Measurements from ENCODE around the gene JPH3.

DNA sequence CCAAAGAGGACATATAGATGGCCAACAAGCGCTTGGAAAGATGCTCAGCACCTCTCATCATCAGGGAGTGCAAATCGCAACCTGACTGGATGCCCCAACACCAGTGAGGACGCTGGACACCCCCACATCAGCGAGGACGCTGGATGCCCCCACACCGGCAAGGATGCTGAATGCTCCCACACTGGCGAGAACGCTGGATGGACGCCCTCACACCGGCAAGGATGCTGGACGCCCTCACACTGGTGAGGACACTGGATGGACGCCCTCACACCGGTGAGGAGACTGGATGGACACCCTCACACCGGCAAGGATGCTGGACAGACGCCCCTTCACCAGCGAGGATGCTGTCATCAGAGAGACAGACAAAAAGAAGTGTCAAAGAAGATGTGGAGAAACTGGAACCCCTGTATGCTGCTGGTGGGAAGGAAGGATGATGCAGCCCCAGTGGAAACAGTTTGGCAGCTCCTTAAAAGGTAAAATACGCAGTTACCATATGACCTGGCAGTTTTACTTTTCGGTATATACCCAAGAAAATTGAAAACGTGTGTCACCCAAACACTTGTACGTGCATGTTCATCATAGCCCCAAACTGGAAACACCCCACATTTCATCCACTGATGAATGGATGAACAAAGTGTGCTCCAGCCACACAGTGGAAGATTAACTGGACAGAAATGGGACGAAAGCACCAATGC is 10.1 kb upstream of the JPH3 start:
- TF ChIP-seq, protein P1, sequence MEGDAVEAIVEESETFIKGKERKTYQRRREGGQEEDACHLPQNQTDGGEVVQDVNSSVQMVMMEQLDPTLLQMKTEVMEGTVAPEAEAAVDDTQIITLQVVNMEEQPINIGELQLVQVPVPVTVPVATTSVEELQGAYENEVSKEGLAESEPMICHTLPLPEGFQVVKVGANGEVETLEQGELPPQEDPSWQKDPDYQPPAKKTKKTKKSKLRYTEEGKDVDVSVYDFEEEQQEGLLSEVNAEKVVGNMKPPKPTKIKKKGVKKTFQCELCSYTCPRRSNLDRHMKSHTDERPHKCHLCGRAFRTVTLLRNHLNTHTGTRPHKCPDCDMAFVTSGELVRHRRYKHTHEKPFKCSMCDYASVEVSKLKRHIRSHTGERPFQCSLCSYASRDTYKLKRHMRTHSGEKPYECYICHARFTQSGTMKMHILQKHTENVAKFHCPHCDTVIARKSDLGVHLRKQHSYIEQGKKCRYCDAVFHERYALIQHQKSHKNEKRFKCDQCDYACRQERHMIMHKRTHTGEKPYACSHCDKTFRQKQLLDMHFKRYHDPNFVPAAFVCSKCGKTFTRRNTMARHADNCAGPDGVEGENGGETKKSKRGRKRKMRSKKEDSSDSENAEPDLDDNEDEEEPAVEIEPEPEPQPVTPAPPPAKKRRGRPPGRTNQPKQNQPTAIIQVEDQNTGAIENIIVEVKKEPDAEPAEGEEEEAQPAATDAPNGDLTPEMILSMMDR (IDR thresholded peaks at IDR 0.05 in 4 of 5, conservative IDR thresholded peaks at IDR 0.05 in 1 of 5): no peak
- no peak for TF ChIP-seq POLR2A (IDR thresholded peaks at IDR 0.05)
